ENCODE results near the gene RNF10. TPM values are rescaled to one million over a fixed set of nuclear protein-coding genes. Genes with fewer than 3 reads are reported as not detected.
"Not testable (repeated sequence)": the region's sequence is repeated elsewhere in the genome, so short reads cannot be mapped to it uniquely, and the experiment has no call there.

The RNF10 gene
- 100 to 1,000 TPM in 3 of 4 donors, 10 to 100 TPM in 1; 99.9 to 162 (median 118) TPM for total RNA-seq

GRCh38 chr12:120534203-120534702, at the start of gene RNF10:
Gene RNF10 (plus strand): TSS chr12:120534356. CDS start chr12:120534812, 456 bp downstream.
- intact Hi-C loops (cut with DNase I; ENCODE audit: low total_unique reads) = no loop called here

GRCh38 chr12:120485961-120486881, 47.9 kb upstream of the RNF10 start:
- no peak overlapping the region for H3K4me3 ChIP-seq (ENCODE audit: low read depth, poor library complexity, severe bottlenecking)
- intact Hi-C loops (cut with DNase I; ENCODE audit: low total_unique reads) = no loop called here
- DNase-seq (ENCODE audit: low spot score in 2 of 2) = no peak
- 89 to 92% methylated on average over 7 of the region's 7 CpGs for WGBS, 2 donors
- TF ChIP-seq POLR2A (IDR thresholded peaks at IDR 0.05) (no peak), CTCF (IDR thresholded peaks at IDR 0.05) (no peak)

More at GRCh38 chr12:120534203-120534702, at the start of gene RNF10:
- 0 to 2% methylated on average over 32 to 38 of the region's 43 CpGs for WGBS, 2 donors
- peak in 1 of 2 donors; percentile 85 for TF ChIP-seq POLR2A (IDR thresholded peaks at IDR 0.05)
- TF ChIP-seq CTCF (IDR thresholded peaks at IDR 0.05) = no peak
- peak; percentile 78 to 94 for DNase-seq (ENCODE audit: low spot score in 2 of 2)
- H3K4me3 ChIP-seq (ENCODE audit: low read depth, poor library complexity, severe bottlenecking) = peak within 1 kb of the TSS; percentile 99

- WGBS, 2 donors = 91% methylated on average over 7 of the region's 7 CpGs
- DNase-seq (ENCODE audit: low spot score in 2 of 2); H3K4me3 ChIP-seq (ENCODE audit: low read depth, poor library complexity, severe bottlenecking); intact Hi-C loops (cut with DNase I; ENCODE audit: low total_unique reads): not testable (repeated sequence)
These were observed 46.6 kb upstream of the RNF10 start for GRCh38 chr12:120487552-120487951.

DNA sequence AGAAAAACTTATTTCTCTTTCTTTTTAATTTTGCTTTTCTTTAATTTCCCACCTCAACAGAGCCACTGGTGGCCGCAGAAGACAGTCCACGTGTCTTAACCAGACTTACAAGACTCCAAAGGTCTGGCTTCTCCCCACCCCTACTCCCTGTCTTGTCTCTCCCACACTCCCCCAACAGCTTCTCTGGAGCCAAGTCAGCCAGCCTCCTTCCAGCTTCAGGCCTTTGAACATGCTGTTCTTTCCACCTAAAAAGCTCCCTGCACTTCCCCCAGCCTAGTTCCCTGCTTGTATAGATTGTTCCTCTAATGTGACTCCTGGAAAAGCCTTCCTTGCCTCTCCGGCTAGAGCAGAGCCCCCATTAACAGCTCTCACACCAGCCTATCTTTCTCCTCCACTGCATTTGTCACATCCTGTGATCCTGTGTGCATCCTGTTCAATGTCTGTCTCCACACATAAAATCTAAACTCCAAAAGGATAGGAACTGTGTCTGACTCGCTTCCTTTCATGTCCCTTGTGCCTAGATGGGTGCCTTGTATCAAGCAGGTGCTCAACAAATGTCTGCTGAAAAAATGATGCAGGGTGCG, 46.0 kb upstream of the RNF10 start:
- intact Hi-C loops (cut with DNase I; ENCODE audit: low total_unique reads) = no loop called here
- H3K4me3 ChIP-seq (ENCODE audit: low read depth, poor library complexity, severe bottlenecking) = no peak overlapping the region
- TF ChIP-seq CTCF (IDR thresholded peaks at IDR 0.05) = no peak
- TF ChIP-seq POLR2A (IDR thresholded peaks at IDR 0.05) = no peak
- 77 to 78% methylated on average over 5 of the region's 5 CpGs for WGBS, 2 donors
- no peak for DNase-seq (ENCODE audit: low spot score in 2 of 2)

DNA sequence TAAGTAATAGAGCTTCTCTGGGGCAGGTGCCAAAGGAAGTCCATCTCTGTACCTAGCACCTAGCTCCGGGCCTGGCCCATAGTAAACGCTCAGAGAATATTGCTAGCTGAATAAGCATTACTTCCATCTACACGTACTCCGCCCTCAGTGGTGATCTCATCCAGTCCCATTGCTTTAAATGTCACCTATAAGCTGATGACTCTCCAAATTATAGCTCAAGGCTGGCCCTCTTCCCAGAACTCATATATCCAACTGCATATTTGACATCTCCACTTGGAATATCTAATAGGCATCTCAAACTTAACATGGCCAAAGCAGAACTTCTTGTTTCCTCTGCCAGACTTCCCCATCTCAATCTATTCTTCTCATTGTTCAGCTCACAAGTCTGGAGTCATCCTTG, 45.1 kb upstream of the RNF10 start:
- H3K4me3 ChIP-seq (ENCODE audit: low read depth, poor library complexity, severe bottlenecking) = no peak overlapping the region
- intact Hi-C loops (cut with DNase I; ENCODE audit: low total_unique reads) = no loop called here
- WGBS, 2 donors = 55 to 70% methylated on average over 4 of the region's 4 CpGs
- no peak for TF ChIP-seq POLR2A (IDR thresholded peaks at IDR 0.05)
- no peak for TF ChIP-seq CTCF (IDR thresholded peaks at IDR 0.05)
- no peak for DNase-seq (ENCODE audit: low spot score in 2 of 2)

DNA sequence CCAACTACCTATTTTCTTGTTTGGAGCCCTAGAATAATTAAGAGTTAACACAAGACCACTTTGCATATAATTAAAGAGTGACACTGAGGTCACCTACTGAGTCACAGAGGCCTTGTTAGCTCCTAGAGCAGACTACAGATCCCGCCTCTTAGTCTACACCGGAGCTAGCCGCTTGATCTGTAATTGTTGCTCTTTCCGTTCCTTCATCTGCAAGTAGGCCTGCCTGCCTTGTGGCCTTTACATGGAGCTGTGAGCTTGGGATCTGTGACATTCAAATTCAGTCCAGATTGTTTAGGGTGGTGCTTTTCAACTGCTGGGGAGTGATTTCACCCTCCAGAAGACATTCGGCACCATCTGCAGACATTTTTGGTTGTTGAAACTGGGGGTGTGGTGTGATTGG, 43.8 kb upstream of the RNF10 start:
- no peak for TF ChIP-seq POLR2A (IDR thresholded peaks at IDR 0.05)
- no peak for TF ChIP-seq CTCF (IDR thresholded peaks at IDR 0.05)
- DNase-seq (ENCODE audit: low spot score in 2 of 2) = no peak
- WGBS, 2 donors = 74 to 76% methylated on average over 5 of the region's 5 CpGs
- intact Hi-C loops (cut with DNase I; ENCODE audit: low total_unique reads) = no loop called here
- H3K4me3 ChIP-seq (ENCODE audit: low read depth, poor library complexity, severe bottlenecking) = no peak overlapping the region
